Limb (tissue), 2 donors: ENCODE results near the gene HMMR.

Experiments
- DNase-seq, 2 donors: peaks; one replicate each; pipeline ENCODE4 v3.0.0-alpha.2; 2016; ENCODE audit errors: extremely low spot score in 2 of 2

Gene HMMR

DNA sequence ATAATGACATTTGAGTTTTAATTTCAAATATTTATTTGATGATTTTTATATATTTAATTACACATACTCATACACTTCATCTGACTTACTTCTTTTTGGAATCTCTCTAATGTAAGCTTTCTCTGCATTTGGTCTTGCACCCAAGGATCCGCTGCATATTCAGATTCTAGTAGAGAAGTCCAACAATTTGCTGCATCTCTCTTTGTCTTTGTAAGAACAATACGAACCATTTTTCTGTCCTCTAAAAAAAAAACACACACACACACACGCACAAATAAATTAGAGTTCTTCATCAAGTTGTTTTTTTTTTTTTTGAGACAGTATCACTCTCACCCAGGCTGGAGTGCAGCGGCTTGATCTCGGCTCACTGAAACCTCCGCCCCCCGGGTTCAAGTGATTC lies 3.6 kb upstream of the HMMR start:
- no peak for DNase-seq

DNA sequence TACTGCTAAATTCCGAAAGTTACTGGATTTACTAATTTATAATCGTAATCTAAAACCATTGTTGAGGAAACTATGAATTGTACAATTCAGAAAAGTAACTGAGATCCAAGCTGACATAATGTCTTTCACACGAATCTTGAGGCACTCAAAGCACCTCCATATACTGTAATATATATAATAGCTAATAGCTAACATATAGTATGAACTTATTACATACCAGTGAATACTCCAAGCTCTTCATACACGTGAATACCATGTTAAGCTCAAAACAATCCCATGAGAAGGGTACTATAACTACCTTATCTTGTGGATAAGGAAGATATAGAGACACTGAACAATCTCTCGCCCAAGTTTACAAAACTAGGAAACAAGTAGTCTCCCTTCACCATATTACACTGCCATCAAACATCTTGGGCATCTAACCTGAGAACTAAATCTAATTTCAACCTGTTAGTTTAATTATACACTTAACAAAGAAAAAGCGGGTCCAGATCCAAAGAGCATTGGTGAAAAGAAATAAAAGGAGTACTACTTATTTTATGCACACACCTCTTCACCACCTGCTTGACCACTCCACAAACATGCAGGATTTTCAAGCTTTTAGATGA lies 1.6 kb upstream of the HMMR start:
- no peak for DNase-seq

DNA sequence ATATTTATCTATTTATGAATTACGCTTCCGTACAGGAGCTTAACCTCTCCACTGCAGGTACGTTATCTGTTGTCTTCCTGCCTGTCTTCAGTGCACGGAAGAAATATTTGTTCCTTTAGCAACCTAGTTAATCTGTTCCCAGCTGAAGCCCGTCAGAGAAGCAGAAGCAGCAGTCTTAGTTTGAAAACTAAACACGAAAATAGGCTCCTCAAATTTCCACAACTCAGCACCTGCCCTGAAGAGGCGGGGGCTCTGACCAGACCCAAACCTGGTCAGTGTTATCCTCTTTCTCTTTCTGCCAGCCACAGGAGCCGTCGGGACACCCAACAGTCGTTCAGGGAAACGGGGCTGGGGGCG lies 992 bp upstream of the HMMR start:
- no peak for DNase-seq

DNA sequence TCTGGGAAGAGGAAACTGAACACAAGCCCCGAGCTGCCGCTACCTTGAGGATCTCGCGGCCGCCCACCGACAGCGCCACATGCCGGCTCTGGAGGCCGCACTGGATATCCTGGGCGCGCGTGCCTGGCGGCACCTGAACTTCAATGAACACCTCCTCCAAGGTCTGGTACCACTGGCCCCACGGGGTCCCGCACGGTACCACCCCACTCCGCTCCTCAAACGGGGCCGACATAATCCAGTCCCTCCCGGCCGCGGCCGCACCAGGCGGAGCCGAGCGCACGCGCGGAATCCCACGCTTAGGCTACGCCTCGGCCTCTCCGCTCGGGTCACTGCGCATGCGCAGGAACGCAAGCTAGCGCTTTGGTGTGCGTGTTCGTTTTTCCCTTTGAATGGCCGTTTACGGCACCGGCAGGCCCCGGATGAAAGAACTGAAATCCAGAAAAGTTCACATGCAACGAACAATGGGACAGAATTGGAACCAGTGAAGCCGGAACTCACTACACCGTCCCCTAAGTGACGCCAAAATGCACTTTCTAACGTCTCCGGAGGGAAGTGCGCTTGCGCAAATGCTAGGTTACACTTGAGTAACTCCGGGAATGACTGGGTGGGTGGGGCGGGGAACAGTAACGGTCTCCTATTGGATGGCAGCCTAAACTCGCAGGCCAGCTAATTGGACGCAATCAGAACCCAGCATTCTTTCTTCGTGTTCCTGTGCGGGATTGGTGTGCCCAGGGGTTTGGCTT lies 442 bp upstream of the HMMR start, which contains the start of gene NUDCD2:
Gene NUDCD2 (minus strand): TSS at position 284 of the 743 bp plus-strand sequence. CDS start 52 bp downstream, at position 232.
- peak; percentile 97 to 99 for DNase-seq

DNA sequence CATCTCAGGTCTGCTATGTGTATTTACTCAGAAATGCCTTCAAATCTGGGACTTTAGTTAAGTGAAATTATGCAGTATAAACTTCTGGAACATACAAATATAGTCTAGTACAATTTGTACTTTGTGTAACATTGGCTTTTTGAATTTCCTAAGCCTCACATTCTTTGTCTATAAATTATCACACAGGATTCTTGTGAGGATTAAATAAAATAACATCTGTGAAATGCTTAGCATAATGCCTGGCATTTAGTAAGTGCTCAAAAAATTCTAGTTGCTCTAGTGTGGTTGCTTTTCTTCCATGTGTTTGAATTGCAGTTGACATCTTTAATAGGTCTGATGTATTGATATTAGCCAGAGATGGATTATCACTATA lies 2.6 kb downstream of the HMMR start:
- no peak for DNase-seq

DNA sequence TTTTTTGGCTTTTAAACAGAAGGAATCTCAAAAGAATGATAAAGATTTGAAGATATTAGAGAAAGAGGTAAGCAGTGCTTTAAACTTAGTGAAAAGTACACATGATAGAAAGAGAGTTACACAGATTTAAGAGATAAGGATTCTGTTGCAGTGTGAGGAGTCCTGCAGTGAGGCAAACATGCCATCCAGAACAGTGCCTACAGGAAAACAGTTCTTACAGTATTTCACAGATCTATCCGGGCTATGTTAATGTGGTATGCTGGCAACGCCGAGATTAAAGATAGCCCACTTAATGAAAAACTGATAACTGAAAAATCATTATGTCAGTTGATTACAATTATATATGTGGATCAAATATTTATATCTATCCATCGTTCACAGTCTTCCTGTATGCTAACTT lies 7.2 kb downstream of the HMMR start:
- no peak for DNase-seq

DNA sequence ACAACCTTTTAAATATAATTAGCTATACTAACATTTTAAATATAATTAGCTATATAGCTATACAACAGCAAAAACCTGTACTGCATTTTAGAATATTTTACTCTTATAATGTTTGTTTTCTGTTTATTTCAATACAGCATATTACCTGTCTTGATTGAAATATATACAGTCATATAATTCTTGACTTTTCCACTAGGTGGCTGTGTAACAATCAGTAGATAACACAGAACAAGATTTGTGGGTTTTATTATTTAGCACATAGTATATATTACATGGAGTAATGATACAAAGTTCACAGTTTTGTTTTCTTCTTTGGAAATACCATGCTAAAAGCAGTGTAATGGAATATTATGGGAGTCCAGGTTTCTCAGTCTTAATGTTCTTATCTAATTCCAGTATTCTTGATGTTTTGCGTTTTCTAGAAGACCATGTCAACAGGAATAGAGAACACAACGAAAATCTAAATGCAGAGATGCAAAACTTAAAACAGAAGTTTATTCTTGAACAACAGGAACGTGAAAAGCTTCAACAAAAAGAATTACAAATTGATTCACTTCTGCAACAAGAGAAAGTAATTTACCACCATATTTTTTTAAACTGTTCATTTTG lies 13.3 kb downstream of the HMMR start:
- peak in 1 of 2 donors; percentile 3 for DNase-seq

DNA sequence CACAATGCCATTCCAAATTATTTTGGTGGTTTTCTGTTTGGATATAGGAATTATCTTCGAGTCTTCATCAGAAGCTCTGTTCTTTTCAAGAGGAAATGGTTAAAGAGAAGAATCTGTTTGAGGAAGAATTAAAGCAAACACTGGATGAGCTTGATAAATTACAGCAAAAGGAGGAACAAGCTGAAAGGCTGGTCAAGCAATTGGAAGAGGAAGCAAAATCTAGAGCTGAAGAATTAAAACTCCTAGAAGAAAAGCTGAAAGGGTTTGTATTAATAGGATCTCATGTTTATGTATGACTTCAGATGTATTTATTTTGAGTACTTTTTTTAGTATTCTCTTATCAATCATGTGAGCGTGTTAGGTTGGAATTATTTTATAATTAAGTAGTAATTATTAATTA lies 15.0 kb downstream of the HMMR start:
- no peak for DNase-seq

DNA sequence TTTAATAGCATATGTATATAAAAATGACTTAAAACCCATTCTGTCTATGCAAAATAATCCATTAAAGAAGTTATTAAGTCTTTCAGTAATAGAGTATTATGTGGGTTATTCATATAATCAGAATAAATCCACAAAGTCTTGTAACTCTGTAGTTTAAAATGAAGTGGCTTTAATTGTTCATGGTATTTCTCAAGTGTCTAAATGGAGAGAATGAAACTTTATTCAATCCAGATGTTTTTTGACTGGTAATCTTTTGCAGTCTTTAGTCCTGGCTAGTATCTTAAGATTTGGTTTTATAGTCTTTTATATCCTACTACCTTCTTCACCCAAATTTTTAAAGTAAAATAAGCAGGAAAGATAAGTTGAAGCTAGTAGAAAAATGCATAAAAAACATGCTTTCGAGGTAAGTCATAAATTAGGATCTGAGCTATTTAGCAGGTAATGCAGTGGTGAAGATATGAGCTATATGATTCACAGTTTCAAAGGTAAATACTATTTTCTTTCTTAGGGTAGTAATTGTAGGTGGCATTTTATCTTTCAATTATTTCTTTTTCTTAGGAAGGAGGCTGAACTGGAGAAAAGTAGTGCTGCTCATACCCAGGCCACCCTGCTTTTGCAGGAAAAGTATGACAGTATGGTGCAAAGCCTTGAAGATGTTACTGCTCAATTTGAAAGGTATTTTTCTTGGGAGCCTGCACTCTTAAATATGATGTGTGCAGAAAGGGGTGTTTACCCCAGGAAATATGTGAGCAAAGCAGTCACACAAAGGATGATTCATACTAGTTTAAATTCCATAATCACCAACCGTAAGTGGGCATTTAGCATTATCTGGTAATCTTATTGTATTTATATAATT lies 17.9 kb downstream of the HMMR start:
- DNase-seq: no peak

DNA sequence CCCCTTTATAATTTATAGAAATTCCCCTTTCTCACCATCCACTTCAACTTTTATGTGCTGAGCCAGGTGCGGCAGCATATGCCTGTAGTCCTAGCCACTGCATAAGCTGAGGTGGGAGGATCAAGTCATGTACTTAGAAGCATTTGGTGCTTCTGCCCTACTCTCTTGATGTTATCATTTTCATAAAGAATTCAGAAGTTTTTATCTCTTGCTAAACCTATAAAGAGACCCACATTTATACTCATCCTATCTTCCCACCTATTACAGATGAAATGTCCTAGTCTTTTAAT lies 18.5 kb downstream of the HMMR start:
- no peak for DNase-seq

DNA sequence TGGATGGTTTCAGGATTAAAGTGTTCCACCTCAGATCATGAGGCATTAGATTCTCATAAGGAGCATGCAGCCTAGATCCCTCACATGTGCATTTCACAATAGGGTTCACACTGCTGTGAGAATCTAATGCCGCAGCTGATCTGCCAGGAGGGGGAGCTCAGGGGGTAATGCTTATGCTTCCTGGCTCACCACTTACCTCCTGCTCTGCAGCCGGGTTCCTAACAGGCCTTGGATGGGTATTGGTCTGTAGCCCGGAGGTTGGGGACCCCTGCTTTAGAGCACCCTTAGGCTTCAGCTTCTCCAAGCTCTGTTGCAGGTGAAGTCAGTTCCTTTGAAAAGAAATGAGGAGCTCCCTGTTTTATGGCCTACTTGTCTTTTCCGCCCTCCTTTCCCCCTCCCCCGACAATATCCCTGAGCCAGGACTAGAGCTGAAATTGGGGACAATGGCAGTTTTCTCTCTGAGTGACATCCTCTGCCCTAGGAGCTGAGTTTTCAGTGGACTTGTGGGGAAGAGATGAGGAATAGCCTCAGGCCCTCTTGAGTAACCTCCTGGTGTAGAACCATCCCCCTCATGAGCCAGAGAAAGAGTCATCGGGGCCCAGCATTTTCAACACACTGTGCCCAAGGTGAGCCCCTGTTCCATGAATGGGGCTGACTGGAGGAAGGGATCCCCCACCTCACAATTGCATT lies 28.8 kb downstream of the HMMR start:
- no peak for DNase-seq

DNA sequence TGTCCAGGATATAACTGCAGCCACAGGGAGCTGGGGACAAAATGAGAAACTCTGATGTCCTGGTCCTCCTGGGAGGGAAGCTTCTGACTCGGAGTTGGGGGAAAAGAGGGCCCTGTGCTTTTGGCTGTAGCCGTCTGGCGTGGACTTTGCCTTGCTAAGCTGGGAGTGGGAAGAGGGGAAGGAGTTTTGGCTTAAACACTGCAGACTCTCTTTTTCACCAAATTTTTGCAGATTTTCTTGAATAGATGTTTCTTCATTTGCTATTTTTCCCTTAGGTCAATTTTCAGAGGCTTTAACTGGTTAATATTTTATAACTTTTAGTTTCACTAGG lies 29.3 kb downstream of the HMMR start:
- DNase-seq: no peak

DNA sequence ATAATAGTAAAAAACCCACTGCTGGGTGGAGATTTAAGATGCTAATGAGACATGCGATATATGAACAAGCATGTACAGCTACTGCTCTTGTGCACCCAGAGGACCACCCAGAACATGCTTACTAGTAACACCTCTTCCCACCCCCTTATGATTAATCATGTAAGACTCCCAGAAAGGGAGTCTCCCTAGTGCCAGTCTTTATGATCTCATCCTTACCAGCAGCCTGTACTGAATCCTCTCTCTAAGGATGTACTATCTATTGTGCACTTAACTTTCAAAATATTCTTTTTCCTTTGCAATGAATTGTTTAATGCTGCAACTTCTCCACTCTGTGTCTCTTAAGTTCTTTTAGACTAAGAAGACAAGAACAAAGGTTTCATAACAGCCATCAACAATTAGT lies 35.9 kb downstream of the HMMR start:
- DNase-seq: no peak

DNA sequence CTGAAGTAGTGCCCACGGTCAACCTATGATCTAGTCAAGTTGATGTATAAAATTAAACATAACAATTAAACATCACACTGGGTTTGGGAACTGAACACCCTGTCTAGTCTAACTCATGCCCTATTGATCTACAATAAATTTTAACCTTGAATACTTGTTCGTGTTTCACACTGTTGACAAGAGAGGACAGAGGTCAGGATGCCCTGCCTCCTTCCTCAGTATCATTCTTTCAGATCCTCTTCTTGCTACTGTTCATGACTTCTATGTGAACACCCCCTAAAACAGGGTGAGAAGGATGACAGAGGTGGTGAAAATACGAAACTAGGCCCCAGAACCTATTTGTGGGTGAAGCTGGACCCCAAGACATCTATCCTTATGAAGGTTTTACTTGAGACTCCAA lies 36.9 kb downstream of the HMMR start:
- no peak for DNase-seq

DNA sequence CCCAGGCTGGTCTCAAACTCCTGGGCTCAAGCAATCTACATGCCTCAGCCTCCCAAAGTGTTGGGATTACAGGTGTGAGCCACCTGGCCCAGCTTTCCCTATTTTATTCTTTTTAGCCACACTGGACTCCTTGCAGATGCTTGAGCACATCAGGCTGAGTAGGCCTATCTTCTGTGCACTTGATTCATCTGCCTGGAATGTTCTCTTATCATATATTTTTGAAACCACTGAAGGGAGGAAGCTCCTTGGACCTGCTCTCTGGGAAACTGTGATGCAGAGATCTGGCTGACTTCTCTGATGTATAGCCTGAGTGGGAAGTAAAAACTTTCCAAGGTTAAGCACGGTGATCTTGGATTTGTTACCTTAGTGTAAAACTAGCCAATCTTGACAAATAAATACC lies 38.5 kb downstream of the HMMR start:
- DNase-seq: no peak

DNA sequence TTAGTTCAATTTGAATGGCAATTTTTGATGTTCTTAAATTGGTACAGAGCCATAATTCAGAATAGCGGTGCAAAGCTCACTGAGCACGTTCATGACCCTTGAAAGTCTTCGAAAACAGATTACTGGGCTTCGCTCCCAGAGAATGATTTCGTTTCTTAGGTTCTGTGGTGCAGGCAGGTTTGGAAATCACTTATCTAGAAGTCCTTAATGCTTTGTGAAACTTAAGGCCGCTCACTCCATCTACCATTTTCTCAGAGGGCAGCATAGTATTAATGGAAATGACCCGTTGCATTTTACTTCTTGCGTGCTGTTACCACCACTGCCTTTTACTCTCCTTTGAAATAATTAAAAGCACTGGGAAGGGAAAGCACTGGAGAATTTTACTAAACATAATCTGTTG lies 42.1 kb downstream of the HMMR start:
- no peak for DNase-seq

DNA sequence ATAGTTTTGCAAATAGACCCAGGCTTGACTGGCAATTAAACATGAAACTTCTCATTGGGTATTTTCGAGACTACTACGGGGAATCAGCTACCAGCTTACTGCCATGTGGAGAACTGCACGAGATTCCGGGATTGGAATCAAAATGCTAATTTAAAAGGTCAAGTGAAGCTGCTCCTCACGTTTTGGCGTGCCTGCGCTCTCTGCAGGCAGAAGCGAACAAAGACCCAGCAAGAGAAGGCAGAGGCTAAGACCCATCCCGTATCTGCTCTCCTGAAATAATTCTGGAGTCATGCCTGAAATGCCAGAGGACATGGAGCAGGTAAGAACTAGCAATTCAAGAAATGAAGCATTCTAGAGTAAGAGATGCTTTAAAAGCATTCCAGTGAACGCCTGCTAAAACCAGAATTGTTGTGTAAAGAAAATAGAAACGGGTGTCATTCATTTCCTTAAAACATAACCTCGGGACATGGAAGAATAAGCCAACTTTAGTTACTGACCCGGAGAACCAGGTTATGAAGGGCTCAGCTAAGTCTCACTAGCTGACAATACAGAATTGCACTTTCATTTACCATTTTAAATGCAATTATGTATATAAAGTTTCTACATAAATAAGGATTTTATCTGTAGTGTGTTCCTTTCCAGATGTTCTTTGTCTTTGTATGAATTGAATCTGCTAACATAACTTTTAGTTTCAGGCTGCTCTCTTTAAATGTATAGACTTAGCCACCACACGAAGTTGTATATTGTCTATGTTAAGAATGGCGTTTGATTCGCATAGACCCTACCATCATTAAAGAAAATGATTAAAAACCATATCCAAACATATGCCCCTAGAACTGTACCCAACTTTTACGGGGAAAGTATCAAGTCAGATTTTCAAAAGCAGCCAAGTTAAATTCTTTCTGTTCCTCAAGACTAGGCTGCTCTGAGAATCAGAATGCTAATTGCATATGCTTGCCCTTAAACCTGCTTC lies 43.0 kb downstream of the HMMR start:
- peak; percentile 64 to 86 for DNase-seq

DNA sequence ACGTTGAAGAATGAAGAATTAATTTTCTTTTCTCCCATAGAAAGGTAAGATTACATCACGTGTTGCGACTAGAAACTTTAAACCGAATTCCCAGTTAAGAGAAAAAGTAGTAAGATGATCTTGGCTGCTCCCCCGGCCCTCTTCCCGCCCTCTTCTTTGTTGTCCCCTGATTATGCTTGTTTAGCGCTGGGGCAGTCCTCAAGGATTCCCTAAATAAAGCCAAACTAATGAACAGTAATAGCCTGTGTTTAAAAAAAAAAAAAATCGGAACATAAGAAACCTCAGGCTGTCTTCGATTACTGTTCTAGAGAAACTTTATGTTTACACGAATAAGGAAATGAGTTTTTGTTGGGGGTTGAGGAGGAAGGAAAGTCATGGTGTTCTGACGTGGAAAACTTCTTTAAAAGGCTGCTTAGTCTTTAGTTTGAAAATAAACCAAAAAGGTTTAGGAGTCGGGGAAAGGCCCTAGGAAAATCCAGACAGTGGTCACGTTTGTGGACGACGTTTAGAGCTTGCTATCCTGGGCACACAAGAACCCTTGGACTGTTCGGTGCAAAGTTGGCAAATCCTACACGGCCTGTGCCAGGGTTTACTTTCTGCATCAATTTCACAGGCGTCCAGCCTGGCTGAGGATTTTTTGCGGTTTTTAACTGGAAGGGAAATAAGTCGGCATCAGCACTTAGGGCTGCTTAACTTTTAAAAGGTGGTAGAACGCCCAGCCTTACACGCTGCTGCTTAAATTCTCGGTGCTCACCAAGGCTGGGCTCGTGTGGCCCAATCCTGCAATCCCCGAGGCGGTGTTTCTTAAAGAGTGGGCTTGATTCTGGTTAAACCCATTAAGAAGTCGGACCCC lies 43.9 kb downstream of the HMMR start:
- DNase-seq: peak; percentile 67 to 71

DNA sequence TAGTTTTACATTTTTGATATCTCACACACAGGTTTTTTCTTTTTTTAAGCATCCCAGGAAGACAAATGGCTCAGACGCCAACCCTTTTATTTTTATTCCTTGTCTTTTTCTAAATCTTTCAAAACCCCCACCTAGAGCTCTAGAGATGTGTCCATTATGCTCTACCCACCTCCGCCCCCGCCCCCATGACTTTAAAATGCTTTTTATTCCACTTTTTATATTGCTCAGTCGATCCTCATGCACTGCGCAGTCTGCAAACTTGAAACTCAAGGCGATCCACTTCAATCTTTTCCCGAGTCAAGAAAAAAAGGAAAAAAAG lies 44.6 kb downstream of the HMMR start:
- no peak for DNase-seq
